Right ventricle myocardium superior (tissue), 1 donor: ENCODE results near the gene MAP3K5. TPM values are rescaled to one million over a fixed set of nuclear protein-coding genes. Genes with fewer than 3 reads are reported as not detected.

Source experiments
- ATAC-seq: fragments of 200-7000 bp; cut with Tn5 transposase; one replicate; pipeline ENCODE4 v1.9.1; 2020; ENCODE audit warnings: mild to moderate bottlenecking; ENCODE audit not compliant: poor library complexity
- DNase-seq: peaks from one replicate; pipeline ENCODE4 v3.0.0-alpha.2; 2020
- intact Hi-C: fragments of 100-400 bp; cut with DNase I; formaldehyde crosslinking; loops from one replicate; pipeline ENCODE4 v1.11.2; 2022
- total RNA-seq: library from RNA; stranded (reverse); fragmentation: NEBNext Ultra II Directional; extraction: Animal tissue kit (Norgen Biotek cat#: 25700); gene quantifications from one replicate; pipeline ENCODE4 v1.2.1, GENCODE V29; 2021
- donor health status: DM: no; HTN: yes; CAD: no; lungs with severe emphysema.

Gene MAP3K5
- total RNA-seq, 1 donor from 2014 or later, result 39.9 TPM

GRCh38 chr6:136549300-136550044 is 242.8 kb downstream of the MAP3K5 start:
- intact Hi-C loops, result no loop called here
- no peak for DNase-seq
- no peak for ATAC-seq

GRCh38 chr6:136548582-136549299 is 243.5 kb downstream of the MAP3K5 start:
- intact Hi-C loops, result no loop called here
- ATAC-seq (no peak), DNase-seq (no peak)

- intact Hi-C loops, result no loop called here
- ATAC-seq, result no peak
These were observed 244.4 kb downstream of the MAP3K5 start for GRCh38 chr6:136547871-136548270.

DNA sequence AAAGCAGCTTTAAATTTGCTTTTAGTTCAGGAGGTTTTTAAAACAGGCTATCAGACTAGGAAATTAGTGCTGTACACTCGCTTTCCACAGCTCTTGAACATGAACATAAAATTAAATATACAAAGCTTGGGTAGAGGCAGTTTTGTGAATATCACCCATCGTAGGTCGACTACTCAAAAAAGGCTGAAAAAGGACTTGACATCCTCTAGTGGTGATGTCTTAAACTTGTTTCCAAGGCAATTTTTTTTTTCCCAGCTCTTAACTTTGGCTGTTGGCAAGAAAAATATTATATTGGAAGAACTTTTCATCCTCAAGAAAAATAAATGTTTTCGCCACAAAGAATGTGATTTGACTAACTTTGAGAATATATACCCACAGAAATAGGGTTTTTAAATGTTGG is 244.9 kb downstream of the MAP3K5 start:
- intact Hi-C loops, result no loop called here
- ATAC-seq (no peak), DNase-seq (no peak)

More at GRCh38 chr6:136547871-136548270, 244.4 kb downstream of the MAP3K5 start:
- no peak for DNase-seq

DNA sequence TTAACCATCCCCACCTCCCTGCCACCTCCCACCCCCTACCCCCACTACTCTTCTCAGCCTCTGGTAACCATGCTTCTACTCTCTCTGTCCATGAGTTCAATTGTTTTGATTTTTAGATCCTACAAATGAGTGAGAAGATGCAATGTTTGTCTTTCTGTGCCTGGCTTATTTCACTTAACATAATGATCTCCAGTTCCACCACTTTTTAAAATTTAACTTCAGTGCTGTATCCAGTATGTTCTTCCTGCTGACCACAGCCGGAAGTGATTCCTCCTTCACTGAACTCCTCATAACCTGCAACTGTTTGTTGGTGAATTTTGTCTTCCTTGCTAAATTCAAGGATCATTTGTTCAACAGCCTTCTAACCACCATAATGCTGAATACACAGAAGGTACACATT is 245.9 kb downstream of the MAP3K5 start:
- ATAC-seq (no peak), DNase-seq (no peak)
- intact Hi-C loops, result no loop called here

DNA sequence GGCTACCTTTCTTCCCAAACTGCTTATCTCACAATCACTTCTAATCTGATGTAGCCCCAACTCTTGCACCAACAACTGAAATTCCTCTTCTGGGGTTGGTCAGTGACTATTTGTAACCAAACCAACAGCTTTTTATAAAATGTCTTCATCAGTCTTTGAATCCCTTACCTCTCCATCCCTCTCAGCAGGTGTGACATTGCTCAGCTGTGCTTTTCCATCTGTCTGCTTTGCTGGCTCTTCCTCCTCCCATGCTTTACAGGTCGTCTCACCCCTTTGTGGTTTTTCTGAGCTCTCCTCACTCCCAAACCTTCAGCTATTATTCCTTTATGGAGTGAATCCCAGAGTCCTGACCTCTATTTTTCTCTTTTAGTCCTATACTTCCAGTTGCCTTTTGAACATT is 248.0 kb downstream of the MAP3K5 start:
- no peak for ATAC-seq
- intact Hi-C loops, result no loop called here

GRCh38 chr6:136541395-136541794 is 250.9 kb downstream of the MAP3K5 start:
- intact Hi-C loops, result no loop called here
- ATAC-seq (no peak), DNase-seq (no peak)

More for the DNA sequence above, 248.0 kb downstream of the MAP3K5 start:
- DNase-seq, result no peak

GRCh38 chr6:136539967-136540652 is 252.2 kb downstream of the MAP3K5 start:
- ATAC-seq (no peak), DNase-seq (no peak)
- intact Hi-C loops, result no loop called here

DNA sequence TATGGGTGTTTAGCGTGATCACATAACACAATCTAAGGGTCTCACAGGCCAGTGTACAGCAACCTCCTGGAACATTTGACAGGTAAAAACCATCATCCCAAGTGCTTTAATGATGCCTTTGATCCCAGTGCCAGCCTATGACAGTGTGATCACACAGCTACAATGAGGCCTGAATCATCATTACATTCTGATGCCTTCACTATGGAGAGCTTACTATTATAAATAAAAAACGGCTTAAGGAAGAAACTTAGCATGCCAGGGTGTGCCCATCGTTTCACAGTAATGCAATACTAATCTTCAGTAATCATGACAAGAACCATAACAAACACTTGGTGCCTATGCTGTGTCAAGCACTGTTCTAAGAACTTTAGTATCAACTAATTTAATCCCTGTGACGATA is 253.4 kb downstream of the MAP3K5 start:
- no peak for DNase-seq
- no peak for ATAC-seq
- intact Hi-C loops, result no loop called here

- no peak for ATAC-seq
- DNase-seq, result no peak
- intact Hi-C loops, result no loop called here
These were observed 256.2 kb downstream of the MAP3K5 start for GRCh38 chr6:136535880-136536650.

GRCh38 chr6:136535017-136535765 is 257.1 kb downstream of the MAP3K5 start:
- ATAC-seq, result no peak
- intact Hi-C loops, result no loop called here
- no peak for DNase-seq

DNA sequence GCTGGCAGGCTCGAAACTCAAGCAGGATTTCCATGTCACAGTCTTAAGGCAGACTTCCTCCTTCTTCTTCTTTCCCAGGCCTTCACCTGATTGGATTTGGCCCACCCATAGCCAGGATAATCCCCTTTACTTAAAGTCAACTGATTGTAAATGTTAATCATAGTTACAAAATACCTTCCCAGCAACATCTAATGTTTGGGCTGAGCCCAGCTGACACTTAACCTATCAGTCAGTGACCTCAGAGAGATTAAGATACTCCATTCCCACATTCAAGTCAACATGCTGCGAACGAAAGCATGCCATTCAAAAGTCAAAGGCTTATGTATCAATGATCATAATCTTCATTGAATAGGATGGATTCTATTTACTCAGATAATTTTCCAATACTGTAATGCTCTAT is 258.0 kb downstream of the MAP3K5 start:
- intact Hi-C loops, result no loop called here
- DNase-seq (no peak), ATAC-seq (no peak)

DNA sequence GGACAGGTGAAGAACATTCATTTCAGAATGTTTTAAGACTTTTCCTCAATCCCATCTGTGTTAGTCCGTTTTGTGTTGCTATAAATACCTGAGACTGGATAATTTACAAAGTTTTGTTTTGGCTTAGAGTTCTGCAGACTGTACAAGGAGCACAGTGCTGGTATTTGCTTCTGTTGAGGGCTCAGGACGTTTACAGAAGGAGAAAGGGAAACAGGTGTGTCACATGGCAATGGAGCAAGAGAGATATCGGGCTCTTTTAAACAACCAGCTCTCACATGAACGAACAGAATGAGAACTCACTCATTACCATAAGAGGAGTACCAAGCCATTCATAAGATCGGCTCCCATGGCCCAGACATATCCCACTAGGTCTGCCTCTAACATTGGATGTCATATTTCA is 258.8 kb downstream of the MAP3K5 start:
- ATAC-seq, result no peak

GRCh38 chr6:136532030-136532429 is 260.2 kb downstream of the MAP3K5 start:
- intact Hi-C loops, result no loop called here
- no peak for DNase-seq
- ATAC-seq, result no peak

More for the DNA sequence above, 258.8 kb downstream of the MAP3K5 start:
- no peak for DNase-seq
- intact Hi-C loops, result no loop called here

DNA sequence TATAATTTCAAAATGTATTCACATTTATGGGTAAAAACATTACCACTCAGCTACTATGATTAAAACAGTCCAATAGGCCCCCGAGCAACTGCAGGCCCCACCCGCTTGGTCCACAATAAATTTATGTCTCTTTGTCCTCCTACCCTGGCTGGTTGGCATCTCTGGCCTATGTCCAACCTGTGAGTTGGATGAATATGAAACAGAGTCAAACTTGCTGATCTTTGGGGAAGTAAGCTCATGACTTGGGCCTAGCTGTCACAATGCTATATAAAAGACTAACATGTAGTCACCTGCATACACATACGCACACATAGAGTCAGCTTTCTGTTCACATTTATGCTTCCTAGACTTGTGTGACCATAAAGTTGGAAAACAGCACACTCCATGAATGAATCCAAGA is 262.6 kb downstream of the MAP3K5 start:
- intact Hi-C loops, result no loop called here

DNA sequence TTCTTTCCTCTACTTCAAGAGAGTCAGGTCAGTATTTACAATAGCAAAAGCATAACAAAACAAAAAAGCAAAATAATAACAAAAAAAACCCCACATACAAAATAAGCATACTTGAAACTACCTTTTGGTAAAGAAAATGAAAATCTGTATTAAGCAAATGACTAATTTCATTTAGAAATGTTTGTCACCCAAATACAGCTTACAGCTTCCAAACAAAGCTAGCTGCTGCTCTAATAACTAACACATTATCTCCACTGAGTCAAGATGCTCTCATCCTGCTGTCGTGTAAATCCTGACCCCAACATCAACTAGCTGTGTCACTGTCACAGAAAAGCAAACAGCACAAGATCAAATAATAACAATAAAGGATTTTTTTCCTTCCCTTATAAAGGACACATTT is 263.8 kb downstream of the MAP3K5 start:
- no peak for DNase-seq
- intact Hi-C loops, result no loop called here

More for the DNA sequence above, 262.6 kb downstream of the MAP3K5 start:
- ATAC-seq, result no peak
- no peak for DNase-seq

GRCh38 chr6:136527831-136528230 is 264.4 kb downstream of the MAP3K5 start:
- DNase-seq (no peak), ATAC-seq (no peak)
- intact Hi-C loops, result no loop called here

More for the DNA sequence above, 263.8 kb downstream of the MAP3K5 start:
- ATAC-seq, result no peak

DNA sequence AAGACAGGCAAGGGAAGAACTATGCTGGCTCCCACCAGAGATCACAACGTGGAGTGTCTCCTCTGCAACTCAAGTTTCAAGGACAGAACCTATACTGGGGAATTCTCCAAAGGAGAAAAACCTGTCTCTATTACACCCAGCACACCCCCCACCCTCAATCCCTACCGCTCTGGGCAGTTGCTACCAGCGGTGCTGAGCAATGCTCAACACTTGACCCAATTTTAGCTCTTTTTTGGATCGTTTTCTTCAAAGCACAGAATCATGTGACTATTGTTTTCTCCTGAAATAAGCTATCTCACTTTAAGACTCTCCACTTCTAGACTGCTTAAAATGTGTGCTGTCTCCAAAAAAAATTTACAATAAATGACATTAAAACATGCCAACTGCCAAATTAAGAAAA is 265.3 kb downstream of the MAP3K5 start:
- intact Hi-C loops, result no loop called here
- no peak for ATAC-seq
- DNase-seq, result no peak
